PC-9 (cell line): Measurements from ENCODE around the gene ITGA2. TPM values are rescaled to one million over a fixed set of nuclear protein-coding genes. Genes with fewer than 3 reads are reported as not detected.

Experiments used
- BruUV-seq: library from RNA; stranded (reverse); fragments of 400-500 nt; replicated peaks from 2 replicates; lab custom pipeline; 2021; lab: Mats Ljungman, UMichigan
- CTCF ChIA-PET: fragments of 300-600 bp; sonication (Branson Sonifier 250); formaldehyde crosslinking; loops from one replicate; lab custom pipeline; 2022; ENCODE audit warnings: antibody characterized with exemption; lab: Charles Lee
- POLR2A ChIA-PET: fragments of 300-600 bp; sonication (Branson Sonifier 250); formaldehyde crosslinking; loops from one replicate; lab custom pipeline; 2022; ENCODE audit warnings: antibody characterized with exemption; ENCODE audit not compliant: unreplicated experiment; lab: Charles Lee
- DNase-seq, 2 experiments: peaks; one replicate each; pipeline versions ENCODE4 v3.0.0 to v3.0.0-alpha.2; 2015 to 2022; ENCODE audit warnings: mixed read lengths in 1 of 2
- H2AFZ ChIP-seq: fragments of 200-600 bp; sonication (generic); 2 replicates; pipeline ENCODE4 v1.8.1; 2017; ENCODE audit warnings: antibody characterized with exemption
- H3F3A ChIP-seq: fragments of 200-600 bp; sonication (generic); 2 replicates; pipeline ENCODE4 v1.8.1; 2017; ENCODE audit warnings: antibody characterized with exemption, mild to moderate bottlenecking, low read depth; ENCODE audit not compliant: insufficient read depth
- H3K27ac ChIP-seq: fragments of 200-600 bp; sonication (generic); 2 replicates; pipeline ENCODE4 v1.6.1; 2016; ENCODE audit warnings: mixed run types
- H3K27me3 ChIP-seq: fragments of 200-600 bp; sonication (generic); 2 replicates; pipeline ENCODE4 v1.6.1; 2016; ENCODE audit warnings: low read depth, mixed run types; ENCODE audit not compliant: insufficient read depth
- H3K36me3 ChIP-seq: fragments of 200-600 bp; sonication (generic); 2 replicates; pipeline ENCODE4 v1.6.1; 2016; ENCODE audit warnings: low read depth, mixed run types
- H3K4me1 ChIP-seq: fragments of 200-600 bp; sonication (generic); replicated peaks from 2 replicates; pipeline ENCODE4 v1.6.1; 2016; ENCODE audit warnings: mixed run types; ENCODE audit not compliant: insufficient read depth
- H3K4me2 ChIP-seq: fragments of 200-600 bp; sonication (generic); 2 replicates; pipeline ENCODE4 v1.6.1; 2017; ENCODE audit warnings: mixed run types
- H3K4me3 ChIP-seq: fragments of 200-600 bp; sonication (generic); 2 replicates; pipeline ENCODE4 v1.6.1; 2016; ENCODE audit warnings: mixed run types
- H3K79me2 ChIP-seq: fragments of 200-600 bp; sonication (generic); 2 replicates; pipeline ENCODE4 v1.6.1; 2017; ENCODE audit warnings: low read depth, mixed run types
- H3K9me2 ChIP-seq: fragments of 200-600 bp; sonication (generic); 2 replicates; pipeline ENCODE4 v1.8.1; 2017; ENCODE audit warnings: mild to moderate bottlenecking; ENCODE audit not compliant: insufficient read depth
- H3K9me3 ChIP-seq: fragments of 200-600 bp; sonication (generic); 2 replicates; pipeline ENCODE4 v1.8.1; 2016; ENCODE audit warnings: low read depth; ENCODE audit not compliant: insufficient read depth
- H4K20me1 ChIP-seq: fragments of 200-600 bp; sonication (generic); 2 replicates; pipeline ENCODE4 v1.8.1; 2017; ENCODE audit not compliant: insufficient read depth
- EZH2 ChIP-seq: fragments of 200-600 bp; sonication (generic); IDR thresholded peaks from 2 replicates; pipeline ENCODE4 v1.8.0; 2017; ENCODE audit warnings: antibody characterized with exemption, low read depth
- intact Hi-C: fragments of 100-400 bp; cut with micrococcal nuclease; formaldehyde crosslinking; loops from one replicate; pipeline ENCODE4 v1.10.0; 2022; ENCODE audit not compliant: unreplicated experiment
- total RNA-seq: library from RNA; stranded (reverse); gene quantifications from 2 replicates; pipeline ENCODE4 v1.2.3, GENCODE V29; 2021
- TF ChIP-seq, protein P1 (sequence below): fragments of 200-600 bp; sonication (generic); conservative IDR thresholded peaks from 2 replicates; pipeline ENCODE4 v1.6.1; 2017; ENCODE audit warnings: mixed run types, antibody characterized with exemption, mild to moderate bottlenecking, moderate library complexity

Gene ITGA2
- total RNA-seq, 1 experiment from 2014 or later: 35.8 TPM

DNA sequence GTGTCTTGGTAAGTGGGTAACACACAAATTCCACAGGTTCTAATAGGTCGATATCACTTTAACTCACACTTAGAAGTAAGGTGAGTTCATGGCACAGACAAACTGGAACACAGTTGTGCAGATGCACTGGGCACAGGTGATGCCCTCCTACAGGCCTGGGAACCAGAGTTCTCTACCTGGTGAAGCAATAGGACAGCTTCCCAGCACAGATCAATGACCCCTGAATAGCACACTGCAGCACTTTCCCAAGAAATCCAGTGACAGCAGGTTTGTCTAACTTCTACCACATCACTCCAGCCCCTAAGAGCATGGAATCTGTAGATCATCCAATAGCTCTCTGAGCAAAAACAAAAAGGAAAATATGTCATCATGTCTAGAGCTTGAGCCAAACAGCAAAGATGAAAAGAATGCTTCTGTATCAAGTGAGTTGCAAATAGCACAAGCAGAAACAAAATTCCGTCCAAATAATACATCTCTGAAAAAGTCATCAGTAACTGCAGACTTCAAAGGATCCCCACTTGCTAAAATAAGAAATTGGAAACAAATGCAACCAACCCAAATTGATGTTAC, 86.9 kb downstream of the ITGA2 start:
- H3K27ac ChIP-seq: no peak overlapping the region
- no peak overlapping the region for H3K4me2 ChIP-seq
- POLR2A ChIA-PET: no interaction called here
- H3K4me1 ChIP-seq: no peaks in the 10 kb centered on the region
- no peaks in the 10 kb centered on the region for H3K9me2 ChIP-seq
- TF ChIP-seq EZH2: no peak
- TF ChIP-seq, protein P1, sequence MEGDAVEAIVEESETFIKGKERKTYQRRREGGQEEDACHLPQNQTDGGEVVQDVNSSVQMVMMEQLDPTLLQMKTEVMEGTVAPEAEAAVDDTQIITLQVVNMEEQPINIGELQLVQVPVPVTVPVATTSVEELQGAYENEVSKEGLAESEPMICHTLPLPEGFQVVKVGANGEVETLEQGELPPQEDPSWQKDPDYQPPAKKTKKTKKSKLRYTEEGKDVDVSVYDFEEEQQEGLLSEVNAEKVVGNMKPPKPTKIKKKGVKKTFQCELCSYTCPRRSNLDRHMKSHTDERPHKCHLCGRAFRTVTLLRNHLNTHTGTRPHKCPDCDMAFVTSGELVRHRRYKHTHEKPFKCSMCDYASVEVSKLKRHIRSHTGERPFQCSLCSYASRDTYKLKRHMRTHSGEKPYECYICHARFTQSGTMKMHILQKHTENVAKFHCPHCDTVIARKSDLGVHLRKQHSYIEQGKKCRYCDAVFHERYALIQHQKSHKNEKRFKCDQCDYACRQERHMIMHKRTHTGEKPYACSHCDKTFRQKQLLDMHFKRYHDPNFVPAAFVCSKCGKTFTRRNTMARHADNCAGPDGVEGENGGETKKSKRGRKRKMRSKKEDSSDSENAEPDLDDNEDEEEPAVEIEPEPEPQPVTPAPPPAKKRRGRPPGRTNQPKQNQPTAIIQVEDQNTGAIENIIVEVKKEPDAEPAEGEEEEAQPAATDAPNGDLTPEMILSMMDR: no peak
- intact Hi-C loops: no loop called here
- no peak overlapping the region for H3K4me3 ChIP-seq
- no peaks in the 10 kb centered on the region for H3K9me3 ChIP-seq
- BruUV-seq: no TSS peak
- no peak for DNase-seq
- no peaks in the 10 kb centered on the region for H3K27me3 ChIP-seq
- H3K36me3 ChIP-seq: peaks cover 41% of the 10 kb centered on the region
- CTCF ChIA-PET: no interaction called here
- H4K20me1 ChIP-seq: no peaks in the 10 kb centered on the region; the same call in 1 of the 2 replicates
- no peak overlapping the region for H2AFZ ChIP-seq
- no peaks in the 10 kb centered on the region for H3K79me2 ChIP-seq
- H3F3A ChIP-seq: peaks cover 9% of the 10 kb centered on the region; the same call in 1 of the 2 replicates

DNA sequence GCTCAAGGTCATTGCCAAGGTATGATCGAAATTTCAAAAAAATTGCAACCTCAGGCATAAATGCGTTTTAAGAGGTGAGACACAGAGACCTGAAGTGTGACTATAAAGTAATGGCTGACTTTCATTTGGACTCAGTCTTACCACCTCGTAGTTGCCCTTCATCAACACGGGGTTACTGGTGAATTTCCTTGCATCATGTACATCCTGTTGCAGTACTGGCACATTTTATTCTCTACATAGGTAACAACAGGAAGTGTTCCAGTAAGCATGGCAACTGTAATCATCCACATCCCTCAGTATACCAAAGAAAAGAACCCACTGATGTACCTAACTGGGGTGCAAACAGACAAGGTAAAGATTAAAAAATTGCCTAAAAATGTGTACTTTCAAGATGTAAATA, 91.1 kb downstream of the ITGA2 start:
- no peak for TF ChIP-seq EZH2
- TF ChIP-seq, protein P1: no peak
- Histone ChIP-seq H2AFZ (no peak overlapping the region), H3K79me2 (no peaks in the 10 kb centered on the region), H3K4me3 (no peak overlapping the region), H3K27ac (no peak overlapping the region), H3K4me1 (no peaks in the 10 kb centered on the region), H3K9me3 (no peaks in the 10 kb centered on the region), H3K36me3 (peaks cover 48% of the 10 kb centered on the region), H3K4me2 (no peak overlapping the region), H3K27me3 (no peaks in the 10 kb centered on the region), H3K9me2 (no peaks in the 10 kb centered on the region), H4K20me1 (no peaks in the 10 kb centered on the region), H3F3A (peaks cover 18% of the 10 kb centered on the region; the same call in 1 of the 2 replicates)
- DNase-seq: no peak
- BruUV-seq: no TSS peak
- ChIA-PET CTCF (no interaction called here), POLR2A (no interaction called here)
- intact Hi-C loops: no loop called here

DNA sequence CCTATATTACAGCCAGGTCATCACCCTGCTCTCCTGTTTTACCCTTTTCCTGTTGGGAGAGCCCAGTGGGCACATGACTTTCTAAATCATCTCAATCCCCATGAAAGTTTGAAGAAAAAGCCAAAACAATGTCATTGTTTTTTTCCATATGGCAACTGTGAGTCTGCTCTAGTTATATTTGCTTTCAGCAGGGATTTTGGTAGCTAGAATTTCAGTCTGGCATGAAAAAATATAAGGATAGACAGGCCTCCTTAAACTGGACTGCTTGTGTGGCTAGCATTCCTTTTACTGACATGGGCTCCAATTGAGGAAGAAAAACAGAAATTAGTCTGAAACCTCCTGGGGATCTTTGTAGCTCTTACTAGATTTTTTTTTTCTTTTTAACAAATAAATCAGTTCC, 94.8 kb downstream of the ITGA2 start:
- CTCF ChIA-PET: no interaction called here

More for the DNA sequence above, 94.8 kb downstream of the ITGA2 start:
- DNase-seq: no peak
- no peaks in the 10 kb centered on the region for H3K9me2 ChIP-seq
- no peaks in the 10 kb centered on the region for H3K27me3 ChIP-seq
- no peak overlapping the region for H2AFZ ChIP-seq
- peaks cover 12% of the 10 kb centered on the region for H3F3A ChIP-seq
- peaks cover 61% of the 10 kb centered on the region for H3K36me3 ChIP-seq
- TF ChIP-seq, protein P1: no peak
- TF ChIP-seq EZH2: no peak
- H3K4me3 ChIP-seq: no peak overlapping the region
- no peaks in the 10 kb centered on the region for H3K9me3 ChIP-seq
- no peaks in the 10 kb centered on the region for H3K4me1 ChIP-seq
- H3K4me2 ChIP-seq: no peak overlapping the region
- BruUV-seq: no TSS peak
- no peaks in the 10 kb centered on the region for H4K20me1 ChIP-seq
- intact Hi-C loops: no loop called here
- H3K79me2 ChIP-seq: no peaks in the 10 kb centered on the region
- H3K27ac ChIP-seq: no peak overlapping the region
- POLR2A ChIA-PET: no interaction called here
